Vagina (tissue), 2 donors: ENCODE data around the gene PNLIPRP1.

Source experiments
- CTCF ChIP-seq, 3 experiments: fragments of 450-650 bp in 2 of 3; fragments of 200-600 bp in 1 of 3; sonication (generic) in 1 of 3; IDR thresholded peaks; one replicate each; pipeline ENCODE4 v1.5.1; 2017 to 2019; ENCODE audit warnings: antibody characterized with exemption in 3 of 3, mild to moderate bottlenecking in 2 of 3, moderate library complexity in 2 of 3
- POLR2A ChIP-seq, 2 donors: fragments of 450-650 bp; IDR thresholded peaks; one replicate each; pipeline ENCODE4 v1.6.1; 2017; ENCODE audit warnings: antibody characterized with exemption in 2 of 2, mild to moderate bottlenecking in 2 of 2, moderate library complexity in 2 of 2
- POLR2AphosphoS5 ChIP-seq, 2 donors: sonication (generic); formaldehyde crosslinking; IDR thresholded peaks; one replicate each; pipeline ENCODE4 v1.9.0; 2017; ENCODE audit warnings: antibody characterized with exemption in 2 of 2, mild to moderate bottlenecking in 2 of 2, low read depth in 1 of 2; ENCODE audit not compliant: insufficient read depth in 1 of 2

GRCh38 chr10:116625845-116626244 is 35.1 kb downstream of the PNLIPRP1 start:
- TF ChIP-seq CTCF (IDR thresholded peaks at IDR 0.05) (no peak), POLR2A (IDR thresholded peaks at IDR 0.05) (no peak), POLR2AphosphoS5 (IDR thresholded peaks at IDR 0.05; ENCODE audit: insufficient read depth in 1 of 2, low read depth in 1 of 2) (no peak)
